ENCODE measurements around the gene ARL16. TPM values are rescaled to one million over a fixed set of nuclear protein-coding genes. Genes with fewer than 3 reads are reported as not detected.
A peak's percentile ranks its signal among the peaks of the same experiment; 100 is the strongest.

The ARL16 gene
- total RNA-seq, 1 experiment from 2014 or later: 40.1 TPM

GRCh38 chr17:81652906-81653771, 30.5 kb downstream of the ARL16 start:
- H3K9me3 Mint-ChIP-seq (ENCODE audit: low read depth, unreplicated experiment): no peaks in the 10 kb centered on the region
- peaks cover 9% of the 10 kb centered on the region for H3K4me1 Mint-ChIP-seq (ENCODE audit: low read depth, unreplicated experiment)
- BruUV-seq (replicated peaks): no TSS peak
- intact Hi-C loops (cut with micrococcal nuclease; ENCODE audit: unreplicated experiment): no loop called here
- peaks cover 5% of the 10 kb centered on the region for H3K36me3 Mint-ChIP-seq (ENCODE audit: insufficient read depth, unreplicated experiment)
- no peak for DNase-seq
- no peaks in the 10 kb centered on the region for H3K27me3 Mint-ChIP-seq (ENCODE audit: unreplicated experiment)
- H3K27ac Mint-ChIP-seq (ENCODE audit: unreplicated experiment): no peak overlapping the region
- CTCF ChIA-PET: interaction anchor here (0.6 kb wide), 2 partner anchors 52 to 76 kb away, joined by 4 read pairs; no protein-coding TSS in a partner anchor
- no peak overlapping the region for H3K4me3 Mint-ChIP-seq (ENCODE audit: low read depth, unreplicated experiment)
- TF ChIP-seq CTCF (IDR thresholded peaks at IDR 0.05; ENCODE audit: unreplicated experiment): no peak

GRCh38 chr17:81651692-81652091, 31.9 kb downstream of the ARL16 start:
- H3K36me3 Mint-ChIP-seq (ENCODE audit: insufficient read depth, unreplicated experiment): peaks cover 5% of the 10 kb centered on the region

GRCh38 chr17:81650951-81651350, 32.6 kb downstream of the ARL16 start:
- peaks cover 11% of the 10 kb centered on the region for H3K27me3 Mint-ChIP-seq (ENCODE audit: unreplicated experiment)
- intact Hi-C loops (cut with micrococcal nuclease; ENCODE audit: unreplicated experiment): no loop called here
- H3K36me3 Mint-ChIP-seq (ENCODE audit: insufficient read depth, unreplicated experiment): peaks cover 5% of the 10 kb centered on the region
- CTCF ChIA-PET: no interaction called here
- no peak overlapping the region for H3K4me3 Mint-ChIP-seq (ENCODE audit: low read depth, unreplicated experiment)
- TF ChIP-seq CTCF (IDR thresholded peaks at IDR 0.05; ENCODE audit: unreplicated experiment): no peak
- H3K27ac Mint-ChIP-seq (ENCODE audit: unreplicated experiment): no peak overlapping the region
- no peak for DNase-seq
- BruUV-seq (replicated peaks): no TSS peak
- H3K9me3 Mint-ChIP-seq (ENCODE audit: low read depth, unreplicated experiment): no peaks in the 10 kb centered on the region
- peaks cover 9% of the 10 kb centered on the region for H3K4me1 Mint-ChIP-seq (ENCODE audit: low read depth, unreplicated experiment)

More at GRCh38 chr17:81651692-81652091, 31.9 kb downstream of the ARL16 start:
- DNase-seq: peak; percentile 63
- intact Hi-C loops (cut with micrococcal nuclease; ENCODE audit: unreplicated experiment): no loop called here
- no TSS peak for BruUV-seq (replicated peaks)
- CTCF ChIA-PET: no interaction called here
- no peak for TF ChIP-seq CTCF (IDR thresholded peaks at IDR 0.05; ENCODE audit: unreplicated experiment)
- Mint-ChIP-seq H3K27ac (ENCODE audit: unreplicated experiment) (no peak overlapping the region), H3K27me3 (ENCODE audit: unreplicated experiment) (peaks cover 11% of the 10 kb centered on the region), H3K9me3 (ENCODE audit: low read depth, unreplicated experiment) (no peaks in the 10 kb centered on the region), H3K4me1 (ENCODE audit: low read depth, unreplicated experiment) (peaks cover 9% of the 10 kb centered on the region), H3K4me3 (ENCODE audit: low read depth, unreplicated experiment) (no peak overlapping the region)

- DNase-seq: no peak
- Mint-ChIP-seq H3K4me1 (ENCODE audit: low read depth, unreplicated experiment) (peaks cover 9% of the 10 kb centered on the region), H3K9me3 (ENCODE audit: low read depth, unreplicated experiment) (no peaks in the 10 kb centered on the region), H3K27me3 (ENCODE audit: unreplicated experiment) (peaks cover 11% of the 10 kb centered on the region), H3K27ac (ENCODE audit: unreplicated experiment) (no peak overlapping the region), H3K36me3 (ENCODE audit: insufficient read depth, unreplicated experiment) (peaks cover 5% of the 10 kb centered on the region), H3K4me3 (ENCODE audit: low read depth, unreplicated experiment) (no peak overlapping the region)
- CTCF ChIA-PET: no interaction called here
- intact Hi-C loops (cut with micrococcal nuclease; ENCODE audit: unreplicated experiment): no loop called here
- no peak for TF ChIP-seq CTCF (IDR thresholded peaks at IDR 0.05; ENCODE audit: unreplicated experiment)
- no TSS peak for BruUV-seq (replicated peaks)
Observed at GRCh38 chr17:81648707-81649085, 34.9 kb downstream of the ARL16 start.
